Motor neuron (in vitro differentiated cells): ENCODE measurements around the gene STK39. TPM values are rescaled to one million over a fixed set of nuclear protein-coding genes. Genes with fewer than 3 reads are reported as not detected.

Source experiments
- ATAC-seq, 8 experiments: fragments of 200-7000 bp; cut with Tn5 transposase; replicated peaks in 6 of 8; 2 replicates each; pipeline ENCODE4 v1.8.0; 2021; ENCODE audit warnings: mild to moderate bottlenecking in 8 of 8, moderate library complexity in 8 of 8
- H3K27ac ChIP-seq, 2 donors: fragments of 250-450 bp; sonication (Bioruptor Pico); 2 replicates each; pipeline ENCODE4 v1.9.0; 2021; ENCODE audit warnings: antibody characterized with exemption in 2 of 2, mild to moderate bottlenecking in 2 of 2, moderate library complexity in 1 of 2
- H3K4me1 ChIP-seq, 2 donors: fragments of 250-450 bp; sonication (Bioruptor Pico); replicated peaks in 1 of 2; 2 replicates each; pipeline ENCODE4 v1.6.1; 2021; ENCODE audit warnings: antibody characterized with exemption in 2 of 2, mild to moderate bottlenecking in 2 of 2, moderate library complexity in 1 of 2
- H3K4me3 ChIP-seq, 5 donors: fragments of 250-450 bp; sonication (Bioruptor Pico); 2 replicates each; pipeline ENCODE4 v1.9.0; 2021; ENCODE audit warnings: antibody characterized with exemption in 5 of 5, mild to moderate bottlenecking in 5 of 5, moderate library complexity in 4 of 5
- WGBS, 10 experiments: fragments of 450-650 bp; shearing (Covaris generic); methylation state at CpG; one replicate each; pipeline ENCODE4 v1.0.0; 2022; 5-methylcytosine and 5-hydroxymethylcytosine counted together
- in situ Hi-C, 9 experiments: fragments of 400-800 bp; cut with MboI; loops; one replicate each; pipeline ENCODE4 v1.15.0; 2021; ENCODE audit warnings: low sequenced_read_pairs in 9 of 9, low pct_unique_long_range_greater_than_20kb in 2 of 9; ENCODE audit not compliant: unreplicated experiment in 9 of 9
- total RNA-seq, 8 experiments: library from RNA; unstranded; fragments of 300-600 nt; gene quantifications; 2 replicates each; pipeline versions ENCODE4 v1.2.3 to v1.2.4, GENCODE V29; 2022

Gene STK39
- total RNA-seq, 8 experiments from 2014 or later = 12.3 to 43.3 (median 30.2) TPM

GRCh38 chr2:167944825-167945659 is 302.4 kb downstream of the STK39 start:
- WGBS, 10 experiments = 56 to 100% (median 89%) methylated on average over 1 to 7 of the region's 8 CpGs
- Histone ChIP-seq H3K4me3 (no peak overlapping the region), H3K4me1 (peaks cover 10 to 15% of the 10 kb centered on the region in 2 donors), H3K27ac (no peak overlapping the region)
- in situ Hi-C loops = no loop called here
- peak in 1 of 8 experiments; percentile 39 for ATAC-seq

- in situ Hi-C loops = no loop called here
- ATAC-seq = no peak
Observed at GRCh38 chr2:167943897-167944296, 303.5 kb downstream of the STK39 start.

GRCh38 chr2:167943368-167943767 is 304.0 kb downstream of the STK39 start:
- ATAC-seq = no peak
- Histone ChIP-seq H3K4me3 (no peak overlapping the region), H3K4me1 (peaks cover 10 to 15% of the 10 kb centered on the region in 2 donors), H3K27ac (no peak overlapping the region)
- in situ Hi-C loops = no loop called here
- 63 to 100% (median 100%) methylated on average over 1 of the region's 1 CpG; no CpG with 5 or more reads in 5 of the 10 experiments for WGBS, 10 experiments

More at GRCh38 chr2:167943897-167944296, 303.5 kb downstream of the STK39 start:
- Histone ChIP-seq H3K4me3 (no peak overlapping the region), H3K4me1 (peaks cover 10 to 15% of the 10 kb centered on the region in 2 donors), H3K27ac (no peak overlapping the region)
- WGBS, 10 experiments = 25 to 100% (median 94%) methylated on average over 1 of the region's 1 CpG; no CpG with 5 or more reads in 2 of the 10 experiments

- 10 to 83% (median 60%) methylated on average over 1 to 3 of the region's 3 CpGs; no CpG with 5 or more reads in 1 of the 10 experiments for WGBS, 10 experiments
- no peak overlapping the region for H3K4me3 ChIP-seq
- in situ Hi-C loops = no loop called here
- no peak for ATAC-seq
- no peak overlapping the region for H3K27ac ChIP-seq
- H3K4me1 ChIP-seq = peaks cover 10 to 15% of the 10 kb centered on the region in 2 donors
Observed at GRCh38 chr2:167942366-167943081, 304.9 kb downstream of the STK39 start.

- Histone ChIP-seq H3K4me1 (peaks cover 8% of the 10 kb centered on the region in 2 donors), H3K27ac (no peak overlapping the region), H3K4me3 (no peak overlapping the region)
- ATAC-seq = peak in 1 of 8 experiments; percentile 15
- in situ Hi-C loops = no loop called here
- 22 to 95% (median 80%) methylated on average over 1 to 9 of the region's 9 CpGs for WGBS, 10 experiments
Observed at GRCh38 chr2:167941604-167942003, 305.8 kb downstream of the STK39 start.

- Histone ChIP-seq H3K4me3 (no peak overlapping the region), H3K27ac (no peak overlapping the region), H3K4me1 (peaks cover 5% of the 10 kb centered on the region in 2 donors)
- in situ Hi-C loops = no loop called here
- ATAC-seq = peak in 1 of 8 experiments; percentile 12
- WGBS, 10 experiments = 48 to 100% (median 93%) methylated on average over 2 to 7 of the region's 11 CpGs; no CpG with 5 or more reads in 2 of the 10 experiments
Observed at GRCh38 chr2:167940734-167941507, 306.5 kb downstream of the STK39 start.

- in situ Hi-C loops = no loop called here
- no peak overlapping the region for H3K4me3 ChIP-seq
- WGBS, 10 experiments = 0 to 100% (median 57%) methylated on average over 1 to 3 of the region's 3 CpGs; no CpG with 5 or more reads in 3 of the 10 experiments
- peak in 1 of 8 experiments; percentile 21 for ATAC-seq
- H3K27ac ChIP-seq = no peak overlapping the region
- H3K4me1 ChIP-seq = no peaks in the 10 kb centered on the region
Observed at GRCh38 chr2:167940346-167940725, 307.1 kb downstream of the STK39 start.

- Histone ChIP-seq H3K4me1 (no peaks in the 10 kb centered on the region), H3K4me3 (no peak overlapping the region), H3K27ac (no peak overlapping the region)
- ATAC-seq = no peak
- in situ Hi-C loops = no loop called here
- 12 to 97% (median 70%) methylated on average over 1 to 5 of the region's 5 CpGs; no CpG with 5 or more reads in 2 of the 10 experiments for whole genome bisulfite sequencing, 10 experiments
Observed at GRCh38 chr2:167939514-167940345, 307.7 kb downstream of the STK39 start.

- 63 to 100% (median 88%) methylated on average over 1 of the region's 1 CpG; no CpG with 5 or more reads in 4 of the 10 experiments for WGBS, 10 experiments
Observed at GRCh38 chr2:167937403-167937802, 310.0 kb downstream of the STK39 start.

GRCh38 chr2:167935803-167936110 is 311.6 kb downstream of the STK39 start:
- in situ Hi-C loops = no loop called here
- H3K4me1 ChIP-seq = peaks cover under 1 to 1% of the 10 kb centered on the region in 2 donors
- WGBS, 10 experiments = 5 to 100% (median 53%) methylated on average over 1 to 4 of the region's 4 CpGs; no CpG with 5 or more reads in 1 of the 10 experiments

More at GRCh38 chr2:167937403-167937802, 310.0 kb downstream of the STK39 start:
- Histone ChIP-seq H3K4me3 (no peak overlapping the region), H3K4me1 (no peaks in the 10 kb centered on the region), H3K27ac (no peak overlapping the region)
- in situ Hi-C loops = no loop called here
- no peak for ATAC-seq

GRCh38 chr2:167933097-167933814 is 314.1 kb downstream of the STK39 start:
- no peak overlapping the region for H3K4me3 ChIP-seq
- H3K4me1 ChIP-seq = peaks cover 6 to 17% of the 10 kb centered on the region in 2 donors
- WGBS, 10 experiments = 0 to 100% (median 93%) methylated on average over 1 to 4 of the region's 4 CpGs; no CpG with 5 or more reads in 1 of the 10 experiments
- no peak overlapping the region for H3K27ac ChIP-seq
- in situ Hi-C loops = no loop called here
- ATAC-seq = no peak

More at GRCh38 chr2:167935803-167936110, 311.6 kb downstream of the STK39 start:
- Histone ChIP-seq H3K4me3 (no peak overlapping the region), H3K27ac (no peak overlapping the region)
- ATAC-seq = no peak
